ENCODE data around the gene EEF2KMT. TPM values are rescaled to one million over a fixed set of nuclear protein-coding genes. Genes with fewer than 3 reads are reported as not detected.
"Not testable (repeated sequence)": the region's sequence is repeated elsewhere in the genome, so short reads cannot be mapped to it uniquely, and the experiment has no call there.

The EEF2KMT gene
- total and polyA plus RNA-seq, 9 of the 15 experiments (the other 6 are each of a cell fraction or from before 2014, with no cell fraction given), result 4.2 to 22.7 (median 12.8) TPM

DNA sequence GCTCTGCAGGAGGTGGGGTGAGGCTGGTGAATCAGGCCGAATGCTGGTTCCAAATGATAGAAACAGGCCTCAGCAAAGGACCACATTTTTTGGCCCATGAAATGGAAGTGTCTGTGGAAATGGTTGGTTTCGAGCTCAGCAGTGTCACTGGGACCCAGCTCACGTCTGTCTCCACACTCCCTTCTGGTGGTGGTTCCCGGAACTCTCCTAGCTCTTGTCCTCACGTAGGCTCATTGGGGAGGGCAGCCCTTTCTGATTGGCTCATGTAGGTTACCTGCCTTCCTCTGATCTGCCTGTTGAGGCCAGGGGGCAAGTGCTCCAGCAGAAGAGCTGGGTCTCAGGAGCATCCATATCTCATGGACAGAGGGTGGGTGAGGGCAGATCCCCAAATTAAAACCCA, 22.0 kb downstream of the EEF2KMT start (continued):
- TF ChIP-seq FOXM1 (IDR thresholded peaks at IDR 0.05; ENCODE audit: low read depth), result no peak
- TF ChIP-seq FOXM1 (CRISPR knock-in tag; IDR thresholded peaks at IDR 0.05; ENCODE audit: low read depth), result no peak

DNA sequence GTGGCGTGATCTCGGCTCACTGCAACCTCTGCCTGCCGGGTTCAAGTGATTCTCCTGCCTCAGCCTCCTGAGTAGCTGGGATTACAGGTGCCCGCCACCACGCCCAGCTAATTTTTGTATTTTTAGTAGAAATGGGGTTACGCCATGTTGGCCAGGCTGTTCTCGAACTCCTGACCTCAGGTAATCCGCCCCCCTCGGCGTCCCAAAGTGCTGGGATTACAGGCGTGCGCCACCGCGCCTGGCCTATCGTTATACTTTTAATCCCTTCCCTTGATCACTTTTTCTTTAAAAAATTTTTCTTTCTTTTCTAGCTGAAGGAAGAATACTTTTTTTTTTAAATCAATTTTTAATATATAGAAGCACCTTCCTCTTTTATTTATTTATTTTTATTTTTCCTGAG, 23.8 kb downstream of the EEF2KMT start:
- H3K27me3 ChIP-seq (ENCODE audit: control insufficient read depth in 2 of 2, insufficient read depth in 2 of 2, low read length in 2 of 2); H3K4me2 ChIP-seq (ENCODE audit: insufficient read depth, low read length); H3K27ac ChIP-seq (ENCODE audit: extremely low read depth, low read depth, low read length); BruUV-seq (replicated peaks); H3K4me1 ChIP-seq (replicated peaks in 1 of 2; ENCODE audit: control insufficient read depth in 2 of 2, insufficient read depth in 2 of 2, low read length in 2 of 2); H2AFZ ChIP-seq (ENCODE audit: low read depth, low read length); H3K4me3 ChIP-seq; intact Hi-C loops (cut with micrococcal nuclease); H3K9me3 ChIP-seq (replicated peaks; ENCODE audit: control insufficient read depth, insufficient read depth, low read depth, low read length); ATAC-seq; CTCF ChIA-PET (ENCODE audit: low intra/inter-chr PET ratio); H4K20me1 ChIP-seq (replicated peaks; ENCODE audit: control insufficient read depth, insufficient read depth, low read length); in situ Hi-C loops (cut with MboI); H3K9me1 ChIP-seq (ENCODE audit: control insufficient read depth, insufficient read depth, low read length); DNase-seq (ENCODE audit: extremely low read depth in 1 of 4, low spot score in 3 of 4); H3K9ac ChIP-seq (ENCODE audit: insufficient read depth in 1 of 2, low read depth in 2 of 2, low read length in 2 of 2); FAIRE-seq: not testable (repeated sequence)
- 92% methylated on average over 12 of the region's 15 CpGs for WGBS (ENCODE audit: insufficient coverage, low coverage, missing lambda C conversion rate)
- Histone ChIP-seq H3K36me3 (ENCODE audit: control insufficient read depth, insufficient read depth, low read length) (peaks cover 36% of the 10 kb centered on the region), H3K79me2 (ENCODE audit: control insufficient read depth, insufficient read depth, low read length) (peaks cover 16% of the 10 kb centered on the region)
- POLR2A ChIA-PET, result interaction anchor here (0.6 kb wide), 1 partner anchor 9 kb away, joined by 3 read pairs; no protein-coding TSS in a partner anchor

DNA sequence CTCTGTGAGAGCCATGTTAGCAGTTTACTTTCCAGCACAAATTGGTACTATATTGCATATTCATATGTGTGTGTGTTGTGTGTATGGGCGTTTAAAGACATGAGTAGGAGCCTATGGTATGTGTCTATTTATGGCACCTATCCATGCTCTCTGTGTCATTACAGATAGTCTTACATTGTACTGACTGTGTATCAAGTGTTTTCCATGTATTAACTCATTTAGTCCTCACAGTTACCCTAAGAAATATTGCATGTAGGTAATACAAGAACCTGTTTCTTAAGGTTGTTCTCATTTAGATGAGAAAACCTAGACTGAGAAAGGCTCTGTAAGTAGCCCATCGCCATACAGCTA, 24.3 kb downstream of the EEF2KMT start:
- POLR2A ChIA-PET, result interaction anchor here (0.6 kb wide), 1 partner anchor 9 kb away, joined by 3 read pairs; no protein-coding TSS in a partner anchor
- Histone ChIP-seq H3K9me1 (ENCODE audit: control insufficient read depth, insufficient read depth, low read length) (no peaks in the 10 kb centered on the region), H3K79me2 (ENCODE audit: control insufficient read depth, insufficient read depth, low read length) (peaks cover 16% of the 10 kb centered on the region), H3K36me3 (ENCODE audit: control insufficient read depth, insufficient read depth, low read length) (peaks cover 32% of the 10 kb centered on the region), H3K9ac (ENCODE audit: insufficient read depth in 1 of 2, low read depth in 2 of 2, low read length in 2 of 2) (no peak overlapping the region), H3K4me1 (replicated peaks in 1 of 2; ENCODE audit: control insufficient read depth in 2 of 2, insufficient read depth in 2 of 2, low read length in 2 of 2) (peaks cover 5 to 6% of the 10 kb centered on the region in 2 experiments; a peak in 3 of 5 replicates), H3K4me2 (ENCODE audit: insufficient read depth, low read length) (no peak overlapping the region; the same call in 1 of the 2 replicates), H3K9me3 (replicated peaks; ENCODE audit: control insufficient read depth, insufficient read depth, low read depth, low read length) (peaks cover 5% of the 10 kb centered on the region; the same call in 1 of the 2 replicates), H3K27ac (ENCODE audit: extremely low read depth, low read depth, low read length) (no peak overlapping the region), H4K20me1 (replicated peaks; ENCODE audit: control insufficient read depth, insufficient read depth, low read length) (no peaks in the 10 kb centered on the region), H3K27me3 (ENCODE audit: control insufficient read depth in 2 of 2, insufficient read depth in 2 of 2, low read length in 2 of 2) (no peaks in the 10 kb centered on the region), H3K4me3 (0 out of 2 replicates have a peak overlapping the region, but pooled peaks have one; percentile 94), H2AFZ (ENCODE audit: low read depth, low read length) (no peak overlapping the region)
- ATAC-seq (no peak), FAIRE-seq (no peak), DNase-seq (ENCODE audit: extremely low read depth in 1 of 4, low spot score in 3 of 4) (no peak)
- WGBS (ENCODE audit: insufficient coverage, low coverage, missing lambda C conversion rate), result 83% methylated on average over 2 of the region's 2 CpGs
- intact Hi-C loops (cut with micrococcal nuclease) (no loop called here), in situ Hi-C loops (cut with MboI) (no loop called here)
- CTCF ChIA-PET (ENCODE audit: low intra/inter-chr PET ratio), result no interaction called here
- BruUV-seq (replicated peaks), result no TSS peak
- TF ChIP-seq HNRNPLL (IDR thresholded peaks at IDR 0.05; ENCODE audit: low read depth, low read length, poor library complexity, severe bottlenecking), result no peak
- TF ChIP-seq ZNF253 (CRISPR knock-in tag; conservative IDR thresholded peaks at IDR 0.05), result no peak
- no peak for TF ChIP-seq NFYB (IDR thresholded peaks at IDR 0.05; ENCODE audit: extremely low read depth, insufficient read length)
- TF ChIP-seq ZNF134 (CRISPR knock-in tag; conservative IDR thresholded peaks at IDR 0.05), result no peak
- TF ChIP-seq MAFK (IDR thresholded peaks at IDR 0.05; ENCODE audit: low read length), result no peak
- TF ChIP-seq LEF1 (IDR thresholded peaks at IDR 0.05), result no peak
- TF ChIP-seq HDGF (IDR thresholded peaks at IDR 0.05), result no peak
- TF ChIP-seq, protein P1, sequence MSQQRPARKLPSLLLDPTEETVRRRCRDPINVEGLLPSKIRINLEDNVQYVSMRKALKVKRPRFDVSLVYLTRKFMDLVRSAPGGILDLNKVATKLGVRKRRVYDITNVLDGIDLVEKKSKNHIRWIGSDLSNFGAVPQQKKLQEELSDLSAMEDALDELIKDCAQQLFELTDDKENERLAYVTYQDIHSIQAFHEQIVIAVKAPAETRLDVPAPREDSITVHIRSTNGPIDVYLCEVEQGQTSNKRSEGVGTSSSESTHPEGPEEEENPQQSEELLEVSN (IDR thresholded peaks at IDR 0.05; ENCODE audit: borderline replicate concordance in 1 of 2, extremely low read depth in 1 of 2, insufficient read depth in 1 of 2, insufficient read length in 1 of 2, low read depth in 1 of 2, low read length in 1 of 2, poor library complexity in 1 of 2, severe bottlenecking in 1 of 2), result no peak
- TF ChIP-seq RBM15 (IDR thresholded peaks at IDR 0.05; ENCODE audit: insufficient read depth, low read length), result no peak
- no peak for TF ChIP-seq KLF6 (CRISPR knock-in tag; IDR thresholded peaks at IDR 0.05; ENCODE audit: borderline replicate concordance)
- no peak for TF ChIP-seq POLR2B (IDR thresholded peaks at IDR 0.05; ENCODE audit: low read depth, partially characterized antibody)
- TF ChIP-seq ZNF507 (tag; conservative IDR thresholded peaks at IDR 0.05), result no peak
- TF ChIP-seq ELF1 (tag; IDR thresholded peaks at IDR 0.05), result no peak
- TF ChIP-seq RB1 (IDR thresholded peaks at IDR 0.05; ENCODE audit: low read depth), result no peak

Data from K562 (cell line).